HG03139 (cell line): ENCODE results near the gene POU3F1.
A peak's percentile ranks its signal among the peaks of the same experiment; 100 is the strongest.

Source experiments
- ATAC-seq: cut with Tn5 transposase; IDR thresholded peaks from one replicate; pipeline ENCODE4 v1.9.1; 2021; ENCODE audit not compliant: unreplicated experiment

POU3F1 gene

GRCh38 chr1:38029081-38029681 is 17.4 kb downstream of the POU3F1 start:
- no peak for ATAC-seq

GRCh38 chr1:38028671-38029070 is 17.9 kb downstream of the POU3F1 start:
- ATAC-seq, result no peak

GRCh38 chr1:38028105-38028591 is 18.4 kb downstream of the POU3F1 start:
- peak; percentile 57 for ATAC-seq

- no peak for ATAC-seq
Measured at GRCh38 chr1:38027201-38028104, 19.1 kb downstream of the POU3F1 start.

GRCh38 chr1:38026592-38027200 is 19.9 kb downstream of the POU3F1 start:
- no peak for ATAC-seq

GRCh38 chr1:38025664-38026063 is 20.9 kb downstream of the POU3F1 start:
- no peak for ATAC-seq

GRCh38 chr1:38025233-38025632 is 21.4 kb downstream of the POU3F1 start:
- ATAC-seq, result no peak

- ATAC-seq, result no peak
Measured at GRCh38 chr1:38022810-38023209, 23.8 kb downstream of the POU3F1 start.

GRCh38 chr1:38021969-38022368 is 24.6 kb downstream of the POU3F1 start:
- no peak for ATAC-seq

GRCh38 chr1:38020396-38020795 is 26.2 kb downstream of the POU3F1 start:
- ATAC-seq, result no peak

- ATAC-seq, result no peak
Measured at GRCh38 chr1:38018864-38019343, 27.7 kb downstream of the POU3F1 start.

- ATAC-seq, result no peak
Measured at GRCh38 chr1:38015978-38016725, 30.4 kb downstream of the POU3F1 start.

GRCh38 chr1:38014724-38015424 is 31.7 kb downstream of the POU3F1 start:
- ATAC-seq, result no peak

GRCh38 chr1:38014171-38014570 is 32.4 kb downstream of the POU3F1 start:
- no peak for ATAC-seq

- no peak for ATAC-seq
Measured at GRCh38 chr1:38013227-38013622, 33.4 kb downstream of the POU3F1 start.

- ATAC-seq, result peak; percentile 89
Measured at GRCh38 chr1:38012363-38013226, 34.0 kb downstream of the POU3F1 start, which contains the start of gene UTP11. Gene UTP11, plus strand, starts transcription at chr1:38012734. Its CDS starts 69 bp downstream, at chr1:38012803.

GRCh38 chr1:38009841-38010180 is 36.8 kb downstream of the POU3F1 start:
- no peak for ATAC-seq

GRCh38 chr1:38009088-38009840 is 37.3 kb downstream of the POU3F1 start:
- no peak for ATAC-seq
